Muscle of arm (tissue), 14 donors: ENCODE measurements around the gene SPACA7. TPM values are rescaled to one million over a fixed set of nuclear protein-coding genes. Genes with fewer than 3 reads are reported as not detected.

ENCODE experiments used
- DNase-seq: peaks from one replicate; pipeline ENCODE4 v3.0.0-alpha.2; 2013
- long read RNA-seq, 11 donors: transcript quantifications; one replicate each; lab custom pipeline, GENCODE V29; 2026
- polyA plus RNA-seq, 12 donors: library from polyadenylated mRNA; unstranded; fragments of 120-200 nt; gene quantifications; one replicate each; pipeline ENCODE4 v1.2.1, GENCODE V29; 2013; ENCODE audit not compliant: insufficient read length in 12 of 12

Gene SPACA7
- not detected for polyA plus RNA-seq
- long read RNA-seq, donor 1, result 0 reads
- long read RNA-seq, donor 2, result 0 reads
- long read RNA-seq, donor 3, result 0 reads
- long read RNA-seq, donor 4, result 0 reads
- long read RNA-seq, donor 5, result 0 reads
- long read RNA-seq, donor 6, result 0 reads
- long read RNA-seq, donor 7, result 0 reads
- long read RNA-seq, donor 8, result 0 reads
- long read RNA-seq, donor 9, result 0 reads
- long read RNA-seq, donor 10, result 0 reads
- long read RNA-seq, donor 11, result 0 reads

DNA sequence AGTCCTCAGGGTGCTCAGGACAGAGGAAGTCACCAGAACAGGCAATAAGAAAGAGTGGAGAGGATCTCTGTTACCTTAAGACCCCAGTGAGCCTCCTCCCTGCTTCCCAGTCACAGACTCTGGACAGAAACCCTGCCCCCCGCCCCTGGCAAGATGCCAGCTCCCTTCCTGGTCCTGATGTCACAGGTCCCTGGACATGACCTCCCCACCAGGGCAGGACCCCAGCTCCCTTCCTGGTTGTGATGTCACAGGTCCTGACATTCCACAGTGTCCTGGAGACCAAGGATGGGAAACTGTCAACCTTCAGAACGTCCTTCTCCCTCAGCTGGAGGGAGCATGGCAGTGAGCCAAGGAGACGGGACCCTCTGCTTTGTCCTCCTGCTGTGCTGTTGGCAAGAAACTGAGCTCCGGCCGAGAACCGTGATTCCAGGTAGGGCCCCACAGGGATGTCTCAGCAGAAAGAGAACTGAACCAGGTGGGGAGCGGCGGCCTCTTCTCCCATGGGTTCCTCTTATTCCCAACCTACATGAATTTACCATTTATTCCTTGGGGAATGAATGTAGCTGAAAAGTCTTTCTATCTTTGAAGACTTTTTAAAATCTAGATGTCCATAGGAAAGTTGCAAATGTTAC is at the start of gene SPACA7:
TSS of gene SPACA7 (plus strand) at position 306 of the 632 bp plus-strand sequence. CDS start at position 337, 31 bp downstream.
- DNase-seq, result no peak

- no peak for DNase-seq
Observed at GRCh38 chr13:112326821-112327370, 49.3 kb upstream of the SPACA7 start.

GRCh38 chr13:112328936-112329335 is 47.2 kb upstream of the SPACA7 start:
- no peak for DNase-seq

GRCh38 chr13:112329376-112329775 is 46.8 kb upstream of the SPACA7 start:
- DNase-seq, result no peak

DNA sequence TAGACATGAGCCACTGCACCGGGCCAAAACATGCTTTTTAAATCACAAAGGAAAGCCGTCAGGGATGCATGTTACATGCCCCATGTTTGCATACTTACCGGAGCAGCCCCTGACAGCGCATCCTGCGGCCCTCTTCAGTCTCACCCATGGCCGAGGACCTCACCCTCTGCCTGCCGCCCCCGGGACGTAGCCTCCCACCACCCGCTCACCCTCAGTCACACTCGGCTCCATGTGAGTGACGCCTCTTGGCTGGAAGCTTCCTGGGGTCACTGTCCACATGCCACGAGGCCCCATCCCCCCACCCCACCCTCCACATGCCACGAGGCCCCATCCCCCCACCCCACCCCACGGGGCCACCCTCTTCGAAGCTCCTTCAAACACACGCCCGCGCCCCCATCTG is 46.1 kb upstream of the SPACA7 start:
- no peak for DNase-seq

DNA sequence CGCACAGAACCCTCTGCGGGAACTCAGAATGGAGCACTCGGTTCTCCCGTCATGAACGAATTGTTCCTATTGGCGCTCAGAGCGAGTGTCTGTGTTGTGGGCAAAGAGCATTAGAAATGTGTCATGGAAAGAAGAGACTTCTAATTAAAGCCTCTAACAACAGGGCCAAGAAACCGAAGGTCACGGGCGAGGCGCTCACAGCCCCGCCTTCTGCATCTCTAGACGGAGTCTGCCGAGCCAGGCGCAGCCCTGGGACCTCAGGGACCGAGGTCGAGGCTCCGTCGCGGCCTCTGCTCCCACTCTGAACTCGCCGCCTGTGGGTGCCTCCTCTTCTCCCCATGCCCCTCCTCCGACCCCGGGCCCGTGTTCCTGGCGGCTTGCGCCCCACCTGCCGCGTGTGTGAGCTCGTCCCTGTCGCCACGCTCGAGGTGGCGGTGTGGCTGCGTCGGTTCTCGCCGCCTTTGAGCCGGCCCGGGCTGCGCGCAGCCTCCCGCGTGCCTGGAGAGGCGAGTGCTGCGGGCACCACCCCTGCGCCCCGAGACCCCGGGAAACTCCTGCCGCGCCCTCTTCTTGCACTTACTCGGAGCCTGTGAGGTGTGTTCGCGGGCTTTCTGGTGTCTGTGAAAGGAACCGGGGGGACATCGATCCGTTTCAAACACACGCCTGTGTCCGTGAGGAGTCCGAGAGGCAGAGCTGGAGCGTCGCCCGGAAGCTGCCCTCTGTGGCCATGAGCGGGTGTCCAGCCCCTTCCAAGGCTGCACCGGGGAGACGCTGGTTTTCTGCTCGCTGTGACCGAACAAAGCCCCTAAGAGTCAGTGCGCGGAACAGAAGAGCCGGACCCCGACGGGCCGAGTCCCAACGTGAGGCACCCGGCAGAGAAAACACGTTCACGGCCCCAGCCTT is 45.4 kb upstream of the SPACA7 start:
- no peak for DNase-seq

DNA sequence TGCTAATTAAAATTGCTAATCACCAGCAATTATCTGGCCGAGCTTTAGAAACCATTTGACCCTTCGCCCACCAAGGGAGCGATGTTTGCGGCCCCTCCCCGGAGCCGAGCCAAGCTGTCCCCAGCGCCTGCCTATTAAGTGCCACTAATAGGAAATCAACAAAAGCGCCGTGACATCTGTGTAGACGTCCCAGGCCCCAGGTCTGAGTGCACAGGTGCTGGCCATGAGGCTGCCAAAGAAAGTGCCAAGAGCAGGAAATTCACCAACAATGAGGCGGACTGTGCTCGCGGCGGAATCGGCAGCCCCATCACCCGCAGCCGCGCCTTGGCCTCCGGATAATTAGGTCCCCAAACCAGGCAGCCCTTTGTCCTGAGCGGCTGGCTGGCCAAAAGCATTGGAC is 44.5 kb upstream of the SPACA7 start:
- no peak for DNase-seq

GRCh38 chr13:112332727-112333126 is 43.4 kb upstream of the SPACA7 start:
- no peak for DNase-seq

DNA sequence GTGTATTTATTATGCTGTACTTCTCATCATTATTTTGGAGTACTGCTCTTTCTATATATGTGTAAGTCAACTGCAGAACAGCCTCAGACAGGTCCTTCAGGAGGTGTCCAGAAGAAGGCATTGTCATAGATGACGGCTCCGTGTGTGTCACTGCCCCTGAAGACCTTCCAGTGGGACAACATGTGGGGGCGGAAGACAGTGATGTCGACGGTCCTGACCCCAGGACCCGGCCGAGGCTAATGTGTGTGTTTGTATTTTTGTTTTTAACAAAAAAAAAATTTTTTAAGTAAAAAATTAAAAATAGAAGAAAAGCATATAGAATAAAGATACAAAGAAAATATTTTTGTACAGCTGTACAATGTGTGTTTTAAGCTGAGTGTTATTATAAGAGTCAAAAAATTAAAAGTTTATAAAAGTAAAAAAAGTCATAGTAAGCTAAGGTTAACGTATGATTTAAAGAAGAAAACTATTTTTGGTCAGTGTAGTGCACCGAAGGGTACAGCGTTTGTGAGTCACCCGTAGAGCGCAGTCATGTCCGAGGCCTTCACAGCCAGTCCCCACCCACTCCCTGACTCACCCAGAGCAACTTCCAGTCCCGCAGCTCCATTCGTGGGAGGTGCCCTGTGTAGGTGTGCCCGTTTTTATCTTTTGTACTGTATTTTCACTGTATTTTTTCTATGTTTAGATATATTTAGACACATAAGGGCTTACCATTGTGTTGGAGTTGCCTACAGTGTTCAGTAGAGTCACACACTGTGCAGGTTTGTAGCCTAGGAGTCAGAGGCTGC is 42.2 kb upstream of the SPACA7 start:
- no peak for DNase-seq

- no peak for DNase-seq
Observed at GRCh38 chr13:112335135-112335534, 41.0 kb upstream of the SPACA7 start.

- DNase-seq, result no peak
Observed at GRCh38 chr13:112341446-112341845, 34.7 kb upstream of the SPACA7 start.

DNA sequence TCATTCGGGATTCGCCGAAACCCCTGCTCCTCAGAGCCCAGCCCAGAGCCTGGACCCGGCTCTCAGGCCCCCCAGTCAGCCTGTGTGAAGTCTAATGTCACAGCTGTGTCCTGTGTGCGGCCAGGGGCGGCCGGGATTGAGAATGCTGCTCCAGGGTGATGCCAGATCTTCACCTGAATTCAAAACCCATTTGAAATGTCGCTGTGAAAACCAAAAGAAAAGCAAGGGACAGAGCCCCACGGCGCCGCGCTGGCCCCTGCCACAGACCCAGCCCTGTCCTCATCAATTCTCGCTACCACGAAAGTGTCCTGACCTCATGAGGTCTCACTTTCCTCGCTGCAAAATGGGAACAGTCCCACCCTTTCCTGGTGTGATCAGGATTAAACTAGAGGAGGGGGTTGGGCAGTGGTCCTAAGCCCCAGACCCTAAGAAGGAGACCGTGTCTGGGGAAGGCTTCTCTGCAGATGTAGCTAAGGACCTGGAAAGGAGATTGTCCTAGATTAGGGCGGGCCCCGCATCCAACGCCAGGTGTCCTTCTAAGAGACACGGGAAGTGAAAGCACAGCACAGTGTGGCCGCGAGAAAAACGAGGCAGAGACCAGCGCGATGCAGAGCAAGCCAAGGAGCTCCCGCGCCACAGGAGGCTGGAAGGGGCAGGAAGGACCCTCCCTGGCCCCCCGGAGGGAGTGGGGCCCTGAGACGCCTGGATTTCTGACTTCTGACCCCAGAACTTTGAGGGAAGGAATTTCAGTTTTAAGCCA is 34.0 kb upstream of the SPACA7 start:
- no peak for DNase-seq

DNA sequence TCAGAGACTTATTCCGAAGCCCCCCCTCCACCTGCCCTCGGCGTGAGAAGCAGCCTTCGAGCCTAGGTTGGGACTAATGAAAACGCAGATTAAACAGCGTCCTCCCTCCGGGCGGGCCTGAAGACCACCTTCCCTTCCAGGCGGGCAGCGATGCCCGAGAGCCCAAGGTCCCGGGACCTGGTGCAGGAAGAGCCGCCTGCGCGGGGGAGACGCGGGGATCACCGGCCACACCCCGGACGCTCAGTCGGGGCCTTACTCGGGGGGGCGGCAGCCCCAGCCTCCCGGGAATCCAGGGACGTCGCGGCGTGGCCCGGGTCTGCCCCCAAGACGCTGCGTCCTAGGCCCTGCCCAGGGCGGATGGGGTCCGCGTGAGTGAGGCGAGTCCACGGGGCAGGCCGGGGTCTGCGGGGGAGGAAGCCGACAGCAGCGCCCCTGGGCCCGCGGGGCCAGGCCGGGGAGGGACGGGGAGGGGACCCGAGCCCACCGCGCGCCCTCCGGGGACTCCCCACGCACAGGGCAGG is 33.3 kb upstream of the SPACA7 start:
- no peak for DNase-seq

- no peak for DNase-seq
Observed at GRCh38 chr13:112343591-112343990, 32.6 kb upstream of the SPACA7 start.

- no peak for DNase-seq
Observed at GRCh38 chr13:112345826-112346172, 30.4 kb upstream of the SPACA7 start.

- DNase-seq, result no peak
Observed at GRCh38 chr13:112346173-112346898, 29.8 kb upstream of the SPACA7 start.

GRCh38 chr13:112346899-112347229 is 29.3 kb upstream of the SPACA7 start:
- DNase-seq, result no peak

DNA sequence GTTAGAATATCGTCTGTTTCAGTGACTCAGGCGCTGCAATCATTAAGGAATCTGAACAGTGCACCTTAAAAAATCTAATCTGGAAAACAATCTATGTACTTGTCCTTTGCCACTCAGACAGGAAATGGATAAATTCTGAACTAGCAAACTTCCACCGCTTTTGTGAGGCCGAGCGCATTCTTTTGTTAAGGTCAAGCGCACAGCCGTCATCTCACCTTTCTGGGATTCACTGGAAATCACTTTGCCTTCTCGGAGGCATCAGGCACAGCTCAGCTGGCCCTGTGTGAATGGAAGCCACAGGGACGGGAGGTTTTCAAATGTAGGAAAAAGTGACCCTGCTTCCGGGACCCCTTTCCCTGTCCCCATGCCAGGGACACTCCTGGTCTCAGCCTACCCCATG is 28.2 kb upstream of the SPACA7 start:
- DNase-seq, result no peak

GRCh38 chr13:112348642-112349345 is 27.4 kb upstream of the SPACA7 start:
- no peak for DNase-seq
